Neural progenitor cell (in vitro differentiated cells): ENCODE measurements around the gene PSD. TPM values are rescaled to one million over a fixed set of nuclear protein-coding genes. Genes with fewer than 3 reads are reported as not detected.

Experiments used
- DNase-seq: peaks from one replicate; pipeline ENCODE4 v3.0.0-alpha.2; 2016; ENCODE audit warnings: low spot score
- H2AFZ ChIP-seq: fragments of 200-600 bp; sonication (generic); replicated peaks from 2 replicates; pipeline ENCODE4 v1.6.1; 2016; ENCODE audit warnings: antibody characterized with exemption
- H3F3A ChIP-seq: fragments of 200-600 bp; sonication (generic); 2 replicates; pipeline ENCODE4 v1.6.1; 2016; ENCODE audit warnings: antibody characterized with exemption, low read depth
- H3K27ac ChIP-seq: fragments of 200-600 bp; sonication (generic); 2 replicates; pipeline ENCODE4 v1.5.1; 2016; ENCODE audit warnings: mild to moderate bottlenecking
- H3K27me3 ChIP-seq: fragments of 200-600 bp; sonication (generic); 2 replicates; pipeline ENCODE4 v1.6.1; 2016; ENCODE audit warnings: mild to moderate bottlenecking, moderate library complexity
- H3K36me3 ChIP-seq: fragments of 200-600 bp; sonication (generic); 2 replicates; pipeline ENCODE4 v1.5.1; 2016
- H3K4me1 ChIP-seq: fragments of 200-600 bp; sonication (generic); 2 replicates; pipeline ENCODE4 v1.6.1; 2016; ENCODE audit warnings: mixed run types
- H3K4me2 ChIP-seq: fragments of 200-600 bp; sonication (generic); 2 replicates; pipeline ENCODE4 v1.6.1; 2016
- H3K4me3 ChIP-seq: fragments of 200-600 bp; sonication (generic); 2 replicates; pipeline ENCODE4 v1.5.1; 2016
- H3K79me2 ChIP-seq: fragments of 200-600 bp; sonication (generic); 2 replicates; pipeline ENCODE4 v1.6.1; 2016; ENCODE audit warnings: low read depth
- H3K9ac ChIP-seq: fragments of 200-600 bp; sonication (generic); 2 replicates; pipeline ENCODE4 v1.6.1; 2016
- H3K9me3 ChIP-seq: fragments of 200-600 bp; sonication (generic); 2 replicates; pipeline ENCODE4 v1.5.1; 2016; ENCODE audit warnings: low read depth
- H4K20me1 ChIP-seq: fragments of 200-600 bp; sonication (generic); 2 replicates; pipeline ENCODE4 v1.6.1; 2016; ENCODE audit warnings: low read depth
- H3K27ac Mint-ChIP-seq: 3 replicates; pipeline ENCODE4 v1.8.0; 2021; ENCODE audit warnings: mixed read lengths
- H3K27me3 Mint-ChIP-seq: 2 replicates; pipeline ENCODE4 v1.8.0; 2022; ENCODE audit warnings: low read depth, mild to moderate bottlenecking, inconsistent platforms, moderate library complexity, mixed read lengths; ENCODE audit not compliant: insufficient read depth
- H3K36me3 Mint-ChIP-seq: 3 replicates; pipeline ENCODE4 v1.8.0; 2021; ENCODE audit warnings: mixed read lengths
- H3K4me1 Mint-ChIP-seq: 3 replicates; pipeline ENCODE4 v1.8.0; 2021; ENCODE audit warnings: mixed read lengths
- H3K4me3 Mint-ChIP-seq: 3 replicates; pipeline ENCODE4 v1.8.0; 2021; ENCODE audit warnings: mild to moderate bottlenecking, moderate library complexity, mixed read lengths
- H3K9me3 Mint-ChIP-seq: 3 replicates; pipeline ENCODE4 v1.8.0; 2020; ENCODE audit warnings: mixed read lengths
- CTCF ChIP-seq: fragments of 200-600 bp; sonication (generic); IDR thresholded peaks from 2 replicates; pipeline ENCODE4 v1.5.1; 2017; ENCODE audit warnings: antibody characterized with exemption, mild to moderate bottlenecking
- EZH2 ChIP-seq: fragments of 200-600 bp; sonication (generic); IDR thresholded peaks from 2 replicates; pipeline ENCODE4 v1.6.1; 2017; ENCODE audit warnings: antibody characterized with exemption, mild to moderate bottlenecking, moderate library complexity
- EZH2phosphoT487 ChIP-seq: fragments of 200-600 bp; sonication (generic); IDR thresholded peaks from 2 replicates; pipeline ENCODE4 v1.6.1; 2017; ENCODE audit warnings: antibody characterized with exemption
- total RNA-seq: library from RNA; depleted of rRNA; stranded (reverse); fragments of >200 nt; gene quantifications from 2 replicates; pipeline ENCODE4 v1.2.3, GENCODE V29; 2015; ENCODE audit warnings: low replicate concordance

Gene PSD
- total RNA-seq, 1 donor from 2014 or later = 0.09 TPM

- H3K36me3 ChIP-seq = no peaks in the 10 kb centered on the region
- Mint-ChIP-seq H3K4me3 (no peak overlapping the region), H3K27me3 (peaks cover 26% of the 10 kb centered on the region), H3K4me1 (peaks cover 30% of the 10 kb centered on the region), H3K9me3 (no peaks in the 10 kb centered on the region), H3K27ac (peak overlapping the region; percentile 50), H3K36me3 (peaks cover 2% of the 10 kb centered on the region)
- no peak overlapping the region for H3K4me2 ChIP-seq
- no peak overlapping the region for H3K4me3 ChIP-seq
- peaks cover 73% of the 10 kb centered on the region for H3K27me3 ChIP-seq
- H3K27ac ChIP-seq = no peak overlapping the region
- peaks cover 11% of the 10 kb centered on the region for H3K4me1 ChIP-seq
- H3F3A ChIP-seq = peaks cover 13% of the 10 kb centered on the region
- H3K9ac ChIP-seq = no peak overlapping the region
- no peak overlapping the region for H2AFZ ChIP-seq
- no peaks in the 10 kb centered on the region for H3K9me3 ChIP-seq
- no peaks in the 10 kb centered on the region for H3K79me2 ChIP-seq
- no peak for DNase-seq
- peaks cover 16% of the 10 kb centered on the region for H4K20me1 ChIP-seq
- TF ChIP-seq EZH2 (no peak), CTCF (no peak), EZH2phosphoT487 (no peak)
Measured at GRCh38 chr10:102406815-102407214, 11.8 kb downstream of the PSD start.

GRCh38 chr10:102405632-102406031 is 13.0 kb downstream of the PSD start:
- Mint-ChIP-seq H3K27me3 (peaks cover 19% of the 10 kb centered on the region), H3K4me1 (peaks cover 18% of the 10 kb centered on the region), H3K9me3 (no peaks in the 10 kb centered on the region), H3K4me3 (no peak overlapping the region), H3K36me3 (peaks cover 2% of the 10 kb centered on the region), H3K27ac (no peak overlapping the region)
- Histone ChIP-seq H3K4me1 (peaks cover 11% of the 10 kb centered on the region), H3K27ac (no peak overlapping the region), H3K4me3 (no peak overlapping the region), H3K9ac (no peak overlapping the region), H3F3A (peaks cover 13% of the 10 kb centered on the region), H3K9me3 (no peaks in the 10 kb centered on the region), H3K27me3 (peaks cover 61% of the 10 kb centered on the region), H3K4me2 (no peak overlapping the region), H3K36me3 (no peaks in the 10 kb centered on the region), H3K79me2 (no peaks in the 10 kb centered on the region), H2AFZ (no peak overlapping the region), H4K20me1 (peaks cover 16% of the 10 kb centered on the region)
- no peak for DNase-seq
- TF ChIP-seq EZH2phosphoT487 (no peak), CTCF (no peak), EZH2 (no peak)

- no peak overlapping the region for H3K27ac Mint-ChIP-seq
Measured at GRCh38 chr10:102405108-102405571, 13.4 kb downstream of the PSD start.

GRCh38 chr10:102404361-102405107 is 14.1 kb downstream of the PSD start:
- Histone ChIP-seq H3K4me2 (no peak overlapping the region), H3K9me3 (no peaks in the 10 kb centered on the region), H3K4me1 (peaks cover 4% of the 10 kb centered on the region), H2AFZ (no peak overlapping the region), H3K36me3 (no peaks in the 10 kb centered on the region), H3K27me3 (peaks cover 54% of the 10 kb centered on the region), H3K4me3 (no peak overlapping the region), H4K20me1 (peaks cover 16% of the 10 kb centered on the region), H3K9ac (no peak overlapping the region), H3K79me2 (no peaks in the 10 kb centered on the region), H3F3A (peaks cover 4% of the 10 kb centered on the region), H3K27ac (no peak overlapping the region)
- H3K4me3 Mint-ChIP-seq = no peak overlapping the region
- peaks cover 15% of the 10 kb centered on the region for H3K27me3 Mint-ChIP-seq
- TF ChIP-seq CTCF (no peak), EZH2 (no peak), EZH2phosphoT487 (no peak)
- H3K9me3 Mint-ChIP-seq = no peaks in the 10 kb centered on the region
- H3K4me1 Mint-ChIP-seq = peaks cover 15% of the 10 kb centered on the region
- no peak for DNase-seq
- peaks cover 2% of the 10 kb centered on the region for H3K36me3 Mint-ChIP-seq
- no peak overlapping the region for H3K27ac Mint-ChIP-seq

More at GRCh38 chr10:102405108-102405571, 13.4 kb downstream of the PSD start:
- peaks cover 10% of the 10 kb centered on the region for H3F3A ChIP-seq
- peaks cover 56% of the 10 kb centered on the region for H3K27me3 ChIP-seq
- H3K4me2 ChIP-seq = no peak overlapping the region
- Mint-ChIP-seq H3K9me3 (no peaks in the 10 kb centered on the region), H3K36me3 (peaks cover 2% of the 10 kb centered on the region), H3K4me3 (no peak overlapping the region), H3K4me1 (peaks cover 16% of the 10 kb centered on the region), H3K27me3 (peaks cover 18% of the 10 kb centered on the region)
- H3K27ac ChIP-seq = no peak overlapping the region
- H4K20me1 ChIP-seq = peaks cover 16% of the 10 kb centered on the region
- H3K4me3 ChIP-seq = no peak overlapping the region
- H3K79me2 ChIP-seq = no peaks in the 10 kb centered on the region
- H3K4me1 ChIP-seq = peaks cover 7% of the 10 kb centered on the region
- DNase-seq = no peak
- no peaks in the 10 kb centered on the region for H3K36me3 ChIP-seq
- no peaks in the 10 kb centered on the region for H3K9me3 ChIP-seq
- H3K9ac ChIP-seq = no peak overlapping the region
- TF ChIP-seq EZH2 (no peak), EZH2phosphoT487 (no peak)
- no peak overlapping the region for H2AFZ ChIP-seq
